A673 (cell line): Measurements from ENCODE around the gene VAV2.

Source experiments
- EZH2 ChIP-seq: fragments of 200-600 bp; sonication (generic); IDR thresholded peaks from 2 replicates; pipeline ENCODE4 v1.6.1; 2017; ENCODE audit warnings: borderline replicate concordance, low read depth, mild to moderate bottlenecking, mixed read lengths, antibody characterized with exemption, low read length; ENCODE audit not compliant: poor library complexity, severe bottlenecking
- TF ChIP-seq, protein P1 (sequence below): fragments of 300-800, 200-600 bp; sonication (generic); conservative IDR thresholded peaks from 2 replicates; pipeline ENCODE4 v1.5.1; 2017; ENCODE audit warnings: low read depth, mild to moderate bottlenecking, antibody characterized with exemption, low read length, moderate library complexity, mixed read lengths

DNA sequence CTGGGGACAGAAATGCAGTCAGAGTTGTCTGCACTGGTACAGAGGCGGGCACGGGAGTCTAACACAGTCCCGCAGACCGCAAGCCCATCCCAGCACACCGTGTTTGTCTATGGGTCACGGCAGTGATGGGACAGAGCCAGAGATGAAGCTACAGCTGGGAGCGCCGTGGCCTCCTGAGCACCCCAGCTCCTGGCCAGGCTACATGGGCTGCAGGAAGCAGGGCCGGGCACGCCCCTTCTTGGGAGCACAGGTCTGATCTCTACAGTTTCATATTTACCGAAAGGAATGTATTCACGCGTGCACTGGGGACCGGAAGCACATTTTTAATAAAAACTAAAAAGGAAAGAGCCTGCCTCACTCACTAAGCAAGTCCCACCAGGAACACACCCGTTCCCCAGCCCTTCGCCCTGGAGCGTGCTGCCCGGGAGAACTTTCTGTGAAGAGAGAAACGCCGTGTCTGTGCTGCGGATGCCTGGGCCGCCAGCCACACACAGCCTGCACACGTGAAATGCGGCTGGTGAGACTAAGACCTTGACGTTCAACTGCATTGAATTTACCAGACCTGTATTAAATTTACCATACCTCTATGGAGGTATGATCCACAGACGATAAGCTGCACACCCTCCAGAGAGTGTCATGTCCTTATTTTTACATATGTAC, 81.1 kb downstream of the VAV2 start:
- TF ChIP-seq, protein P1, sequence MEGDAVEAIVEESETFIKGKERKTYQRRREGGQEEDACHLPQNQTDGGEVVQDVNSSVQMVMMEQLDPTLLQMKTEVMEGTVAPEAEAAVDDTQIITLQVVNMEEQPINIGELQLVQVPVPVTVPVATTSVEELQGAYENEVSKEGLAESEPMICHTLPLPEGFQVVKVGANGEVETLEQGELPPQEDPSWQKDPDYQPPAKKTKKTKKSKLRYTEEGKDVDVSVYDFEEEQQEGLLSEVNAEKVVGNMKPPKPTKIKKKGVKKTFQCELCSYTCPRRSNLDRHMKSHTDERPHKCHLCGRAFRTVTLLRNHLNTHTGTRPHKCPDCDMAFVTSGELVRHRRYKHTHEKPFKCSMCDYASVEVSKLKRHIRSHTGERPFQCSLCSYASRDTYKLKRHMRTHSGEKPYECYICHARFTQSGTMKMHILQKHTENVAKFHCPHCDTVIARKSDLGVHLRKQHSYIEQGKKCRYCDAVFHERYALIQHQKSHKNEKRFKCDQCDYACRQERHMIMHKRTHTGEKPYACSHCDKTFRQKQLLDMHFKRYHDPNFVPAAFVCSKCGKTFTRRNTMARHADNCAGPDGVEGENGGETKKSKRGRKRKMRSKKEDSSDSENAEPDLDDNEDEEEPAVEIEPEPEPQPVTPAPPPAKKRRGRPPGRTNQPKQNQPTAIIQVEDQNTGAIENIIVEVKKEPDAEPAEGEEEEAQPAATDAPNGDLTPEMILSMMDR = no peak
- no peak for TF ChIP-seq EZH2
